ENCODE results near the gene MATN1.

- TF ChIP-seq SNAI2 (CRISPR knock-in tag; IDR thresholded peaks at IDR 0.05) = no peak
- no peak for TF ChIP-seq ARNTL (CRISPR knock-in tag; IDR thresholded peaks at IDR 0.05; ENCODE audit: borderline replicate concordance, low read depth)
Measured at GRCh38 chr1:30762930-30763650, 39.7 kb upstream of the MATN1 start.

Measured in SK-N-SH treated with all-trans-retinoic acid at 6 μM for 48 hours (cell line).